WTC11 (cell line): ENCODE data around the gene SRSF4.

Source experiments
- FOXK1 ChIP-seq: sonication (generic); formaldehyde crosslinking; IDR thresholded peaks from 2 replicates; pipeline ENCODE4 v1.8.0; 2022; ENCODE audit warnings: mild to moderate bottlenecking, moderate library complexity, missing genetic modification reagents
- TF ChIP-seq, protein P1 (sequence below): fragments of 200-600 bp; IDR thresholded peaks from 2 replicates; pipeline ENCODE4 v1.8.0; 2022; ENCODE audit warnings: antibody characterized with exemption

DNA sequence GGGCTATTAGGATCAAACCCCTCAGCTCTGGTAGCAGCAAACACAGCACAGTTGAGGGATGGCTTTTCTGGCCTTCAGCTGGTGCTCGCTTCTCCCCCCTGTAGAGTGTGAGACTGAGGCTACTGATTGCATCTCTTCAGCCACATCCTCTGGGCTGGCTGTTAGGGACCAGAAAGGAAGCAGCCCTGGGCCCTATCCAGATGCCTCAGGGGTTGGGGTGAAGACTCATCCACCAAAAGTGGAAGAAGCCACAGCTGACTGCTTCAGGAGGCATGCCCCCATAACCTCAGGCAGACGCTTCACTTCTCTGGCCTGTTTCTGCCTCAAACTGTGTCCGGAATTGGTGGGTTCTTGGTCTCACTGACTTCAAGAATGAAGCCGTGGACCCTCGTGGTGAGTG lies 51.8 kb downstream of the SRSF4 start:
- TF ChIP-seq, protein P1, sequence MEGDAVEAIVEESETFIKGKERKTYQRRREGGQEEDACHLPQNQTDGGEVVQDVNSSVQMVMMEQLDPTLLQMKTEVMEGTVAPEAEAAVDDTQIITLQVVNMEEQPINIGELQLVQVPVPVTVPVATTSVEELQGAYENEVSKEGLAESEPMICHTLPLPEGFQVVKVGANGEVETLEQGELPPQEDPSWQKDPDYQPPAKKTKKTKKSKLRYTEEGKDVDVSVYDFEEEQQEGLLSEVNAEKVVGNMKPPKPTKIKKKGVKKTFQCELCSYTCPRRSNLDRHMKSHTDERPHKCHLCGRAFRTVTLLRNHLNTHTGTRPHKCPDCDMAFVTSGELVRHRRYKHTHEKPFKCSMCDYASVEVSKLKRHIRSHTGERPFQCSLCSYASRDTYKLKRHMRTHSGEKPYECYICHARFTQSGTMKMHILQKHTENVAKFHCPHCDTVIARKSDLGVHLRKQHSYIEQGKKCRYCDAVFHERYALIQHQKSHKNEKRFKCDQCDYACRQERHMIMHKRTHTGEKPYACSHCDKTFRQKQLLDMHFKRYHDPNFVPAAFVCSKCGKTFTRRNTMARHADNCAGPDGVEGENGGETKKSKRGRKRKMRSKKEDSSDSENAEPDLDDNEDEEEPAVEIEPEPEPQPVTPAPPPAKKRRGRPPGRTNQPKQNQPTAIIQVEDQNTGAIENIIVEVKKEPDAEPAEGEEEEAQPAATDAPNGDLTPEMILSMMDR: no peak
- TF ChIP-seq FOXK1: no peak
